Testis (tissue), 2 donors: ENCODE measurements around the gene CD164.

Source experiments
- POLR2A ChIP-seq: fragments of 450-650 bp; IDR thresholded peaks from one replicate; pipeline ENCODE4 v1.6.1; 2017; ENCODE audit warnings: antibody characterized with exemption, mild to moderate bottlenecking, moderate library complexity
- TF ChIP-seq, protein P1 (sequence below), 3 experiments: fragments of 450-650 bp in 2 of 3; fragments of 200-600 bp in 1 of 3; sonication (generic) in 1 of 3; IDR thresholded peaks; one replicate each; pipeline ENCODE4 v1.5.1; 2016 to 2019; ENCODE audit warnings: antibody characterized with exemption in 3 of 3, mild to moderate bottlenecking in 2 of 3, moderate library complexity in 1 of 3

- TF ChIP-seq, protein P1, sequence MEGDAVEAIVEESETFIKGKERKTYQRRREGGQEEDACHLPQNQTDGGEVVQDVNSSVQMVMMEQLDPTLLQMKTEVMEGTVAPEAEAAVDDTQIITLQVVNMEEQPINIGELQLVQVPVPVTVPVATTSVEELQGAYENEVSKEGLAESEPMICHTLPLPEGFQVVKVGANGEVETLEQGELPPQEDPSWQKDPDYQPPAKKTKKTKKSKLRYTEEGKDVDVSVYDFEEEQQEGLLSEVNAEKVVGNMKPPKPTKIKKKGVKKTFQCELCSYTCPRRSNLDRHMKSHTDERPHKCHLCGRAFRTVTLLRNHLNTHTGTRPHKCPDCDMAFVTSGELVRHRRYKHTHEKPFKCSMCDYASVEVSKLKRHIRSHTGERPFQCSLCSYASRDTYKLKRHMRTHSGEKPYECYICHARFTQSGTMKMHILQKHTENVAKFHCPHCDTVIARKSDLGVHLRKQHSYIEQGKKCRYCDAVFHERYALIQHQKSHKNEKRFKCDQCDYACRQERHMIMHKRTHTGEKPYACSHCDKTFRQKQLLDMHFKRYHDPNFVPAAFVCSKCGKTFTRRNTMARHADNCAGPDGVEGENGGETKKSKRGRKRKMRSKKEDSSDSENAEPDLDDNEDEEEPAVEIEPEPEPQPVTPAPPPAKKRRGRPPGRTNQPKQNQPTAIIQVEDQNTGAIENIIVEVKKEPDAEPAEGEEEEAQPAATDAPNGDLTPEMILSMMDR (IDR thresholded peaks at IDR 0.05): no peak
- no peak for TF ChIP-seq POLR2A
Observed at GRCh38 chr6:109388265-109388664, 6.0 kb upstream of the CD164 start.
